GM21619 (cell line): Measurements from ENCODE around the gene PDCD11.
"Not testable (repeated sequence)": the region's sequence is repeated elsewhere in the genome, so short reads cannot be mapped to it uniquely, and the experiment has no call there.

Source experiments
- ATAC-seq: cut with Tn5 transposase; IDR thresholded peaks from one replicate; pipeline ENCODE4 v1.9.1; 2021; ENCODE audit not compliant: unreplicated experiment

Gene PDCD11

DNA sequence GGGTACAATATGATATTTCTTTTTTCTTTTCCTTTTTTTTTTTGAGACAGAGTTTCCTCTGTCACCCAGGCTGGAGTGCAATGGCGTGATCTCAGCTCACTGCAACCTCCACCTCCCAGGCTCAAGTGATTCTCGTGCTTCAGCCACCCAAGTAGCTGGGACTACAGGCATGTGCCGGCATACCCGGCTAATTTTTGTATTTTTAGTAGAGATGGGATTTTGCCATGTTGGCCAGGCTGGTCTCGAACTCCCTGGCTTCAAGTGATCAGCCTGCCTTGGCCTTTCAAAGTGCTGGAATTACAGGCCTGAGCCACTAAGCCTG, 20.7 kb downstream of the PDCD11 start:
- not testable (repeated sequence) for ATAC-seq

DNA sequence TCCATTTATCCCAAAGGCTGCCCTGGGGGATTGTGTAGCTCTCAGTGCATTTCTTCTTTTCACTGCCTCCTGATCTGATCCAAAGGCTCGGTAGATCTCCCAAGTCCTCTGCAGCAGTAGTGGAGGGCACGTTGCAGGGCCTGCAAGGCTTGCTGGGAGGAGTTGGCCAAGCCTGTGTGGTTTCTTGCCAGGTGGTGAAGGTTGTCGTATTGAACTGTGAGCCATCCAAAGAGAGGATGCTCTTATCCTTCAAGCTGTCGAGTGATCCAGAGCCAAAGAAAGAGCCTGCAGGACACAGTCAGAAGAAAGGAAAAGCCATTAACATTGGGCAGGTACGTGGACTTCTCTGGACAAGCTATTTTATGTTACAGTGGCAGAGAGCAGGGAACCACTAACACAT, 21.2 kb downstream of the PDCD11 start:
- no peak for ATAC-seq

- ATAC-seq, result no peak
Measured at GRCh38 chr10:103419101-103419500, 22.7 kb downstream of the PDCD11 start.

DNA sequence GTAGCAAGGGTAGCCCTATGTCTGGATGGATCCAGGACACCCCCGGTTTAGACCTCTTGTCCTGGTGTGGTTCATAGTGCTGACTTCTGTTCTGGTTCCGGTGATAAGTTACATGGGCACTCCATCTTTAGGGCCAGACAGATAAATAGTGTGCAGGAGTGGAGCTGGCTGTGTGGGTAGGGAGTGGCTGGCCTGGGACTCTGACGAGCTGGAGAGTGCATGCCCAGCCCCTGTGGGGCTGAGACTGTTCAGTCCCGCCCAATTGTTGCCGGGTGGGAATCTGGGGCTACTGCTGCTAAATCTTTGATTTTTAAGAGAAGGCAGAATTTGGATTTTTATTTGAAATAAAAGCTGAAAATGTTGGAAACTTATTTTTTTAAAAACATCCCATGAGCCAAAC, 27.3 kb downstream of the PDCD11 start:
- no peak for ATAC-seq

DNA sequence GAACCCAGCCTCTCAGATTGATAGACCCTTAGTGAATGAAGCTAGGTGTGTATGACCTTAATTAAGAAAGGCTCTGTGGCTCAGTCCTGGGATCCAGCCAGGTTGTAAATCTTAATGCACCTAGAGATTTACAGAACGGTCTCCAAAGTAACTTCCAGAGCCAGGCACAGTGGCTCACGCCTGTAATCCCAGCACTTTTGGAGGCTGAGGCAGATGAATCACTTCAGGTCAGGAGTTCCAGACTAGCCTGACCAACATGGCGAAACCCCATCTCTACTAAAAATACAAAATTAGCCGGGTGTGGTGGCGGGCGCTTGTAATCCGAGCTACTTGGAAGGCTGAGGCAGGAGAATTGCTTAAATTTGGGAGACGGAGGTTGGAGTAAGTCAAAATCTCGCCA, 31.4 kb downstream of the PDCD11 start:
- ATAC-seq, result no peak

DNA sequence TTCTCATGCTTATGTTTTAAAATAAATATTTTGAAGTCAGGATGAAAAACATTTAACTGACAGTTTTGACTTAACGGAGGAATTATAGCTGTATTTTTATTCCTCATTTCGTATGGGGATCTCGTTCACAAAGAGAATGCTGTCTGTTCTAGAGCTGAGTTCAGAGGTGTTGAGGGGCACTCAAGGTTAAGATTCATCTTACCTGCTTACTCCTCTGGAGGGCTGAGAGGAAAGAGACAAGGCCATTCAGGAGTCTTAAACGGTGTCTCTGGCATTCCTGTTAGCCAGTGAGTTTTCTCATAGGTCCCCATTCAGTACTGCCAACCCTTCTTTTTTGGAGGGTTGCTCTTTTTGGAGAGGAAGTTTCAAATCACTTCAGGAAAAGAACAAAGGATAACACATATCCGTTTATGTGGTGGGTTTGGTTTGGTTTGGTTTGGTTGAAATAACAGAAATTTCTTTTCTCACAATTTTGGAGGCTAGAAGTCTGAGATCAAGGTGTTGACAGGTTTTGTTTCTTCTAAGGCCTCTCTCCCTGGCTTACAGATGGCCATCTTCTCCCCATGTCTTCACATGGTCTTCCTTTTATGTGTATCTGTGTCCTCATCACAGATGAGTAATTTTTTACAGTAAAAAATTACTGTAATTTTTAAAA, 32.7 kb downstream of the PDCD11 start:
- ATAC-seq, result no peak

- no peak for ATAC-seq
Measured at GRCh38 chr10:103429647-103430046, 33.2 kb downstream of the PDCD11 start.

DNA sequence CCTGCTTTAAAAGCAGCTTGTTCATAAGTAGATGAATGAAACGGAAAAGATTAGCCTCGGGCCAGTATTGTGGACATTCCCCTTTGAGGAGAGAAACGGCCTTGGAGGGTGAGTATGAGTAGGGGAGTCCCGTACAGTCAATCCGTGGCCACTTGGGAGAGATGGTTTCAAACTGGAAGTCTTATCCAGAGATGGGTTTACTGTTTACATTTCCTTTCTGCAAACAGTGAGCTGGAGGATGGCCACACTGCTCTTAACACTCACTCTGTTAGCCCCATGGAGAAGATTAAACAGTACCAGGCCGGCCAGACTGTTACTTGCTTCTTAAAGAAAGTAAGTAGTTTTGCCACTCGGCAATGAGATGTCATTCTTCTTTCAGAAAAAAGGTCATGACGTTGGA, 35.5 kb downstream of the PDCD11 start:
- ATAC-seq, result no peak

DNA sequence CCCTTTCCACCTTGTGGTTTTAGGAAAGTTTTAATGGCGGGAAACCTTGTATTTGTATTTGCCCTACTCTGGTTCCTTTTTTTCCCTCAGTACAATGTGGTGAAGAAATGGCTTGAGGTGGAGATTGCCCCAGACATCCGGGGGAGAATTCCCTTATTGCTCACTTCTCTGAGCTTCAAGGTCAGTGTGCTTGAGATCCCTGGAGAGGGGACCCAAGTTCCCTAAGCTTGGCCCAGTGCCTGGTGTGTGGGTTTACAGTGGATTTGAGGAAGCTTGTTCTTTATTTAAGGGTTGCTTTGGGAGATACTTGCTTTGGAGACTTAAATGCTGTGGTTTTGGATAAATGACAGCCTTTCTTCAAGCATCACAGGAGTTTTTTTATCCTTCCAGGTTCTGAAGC, 37.4 kb downstream of the PDCD11 start:
- no peak for ATAC-seq

DNA sequence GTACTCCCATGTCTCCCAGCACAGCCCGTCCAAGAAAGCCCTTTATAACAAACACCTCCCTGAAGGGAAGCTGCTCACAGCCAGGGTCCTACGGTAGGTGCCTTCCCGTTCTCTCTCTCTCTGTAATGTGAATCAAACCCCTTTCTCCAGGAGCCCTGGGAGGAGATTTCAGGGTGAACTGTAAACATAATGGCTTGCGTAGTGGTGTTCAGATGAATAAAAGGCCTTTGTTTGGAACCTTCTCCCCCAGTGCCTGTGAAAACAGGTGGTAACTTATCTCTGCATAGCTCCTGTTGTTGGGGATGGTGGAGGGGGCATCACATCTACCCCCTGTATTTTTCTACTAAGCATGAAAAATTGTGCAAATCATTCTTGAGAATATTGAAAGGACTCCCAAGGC, 43.4 kb downstream of the PDCD11 start:
- no peak for ATAC-seq

GRCh38 chr10:103440416-103440815, 44.0 kb downstream of the PDCD11 start:
- ATAC-seq, result no peak

DNA sequence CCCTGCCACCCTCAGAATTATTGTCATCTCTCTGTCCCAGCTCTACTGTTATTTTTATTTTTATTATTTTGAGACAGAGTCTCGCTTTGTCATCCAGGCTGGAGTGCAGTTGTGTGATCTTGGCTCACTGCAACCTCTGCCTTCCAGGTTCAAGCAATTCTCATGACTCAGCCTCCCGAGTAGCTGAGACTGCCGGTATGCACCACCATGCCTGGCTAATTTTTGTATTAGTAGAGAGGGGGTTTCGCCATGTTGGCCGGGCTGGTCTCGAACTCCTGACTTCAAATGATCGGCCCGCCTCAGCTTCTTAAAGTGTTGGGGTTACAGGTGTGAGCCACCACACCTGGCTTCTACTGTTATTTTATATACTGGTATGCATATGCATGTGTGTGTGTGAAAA, 44.8 kb downstream of the PDCD11 start:
- no peak for ATAC-seq

GRCh38 chr10:103441611-103442010, 45.2 kb downstream of the PDCD11 start:
- no peak for ATAC-seq

GRCh38 chr10:103442031-103442461, 45.6 kb downstream of the PDCD11 start:
- ATAC-seq, result no peak

DNA sequence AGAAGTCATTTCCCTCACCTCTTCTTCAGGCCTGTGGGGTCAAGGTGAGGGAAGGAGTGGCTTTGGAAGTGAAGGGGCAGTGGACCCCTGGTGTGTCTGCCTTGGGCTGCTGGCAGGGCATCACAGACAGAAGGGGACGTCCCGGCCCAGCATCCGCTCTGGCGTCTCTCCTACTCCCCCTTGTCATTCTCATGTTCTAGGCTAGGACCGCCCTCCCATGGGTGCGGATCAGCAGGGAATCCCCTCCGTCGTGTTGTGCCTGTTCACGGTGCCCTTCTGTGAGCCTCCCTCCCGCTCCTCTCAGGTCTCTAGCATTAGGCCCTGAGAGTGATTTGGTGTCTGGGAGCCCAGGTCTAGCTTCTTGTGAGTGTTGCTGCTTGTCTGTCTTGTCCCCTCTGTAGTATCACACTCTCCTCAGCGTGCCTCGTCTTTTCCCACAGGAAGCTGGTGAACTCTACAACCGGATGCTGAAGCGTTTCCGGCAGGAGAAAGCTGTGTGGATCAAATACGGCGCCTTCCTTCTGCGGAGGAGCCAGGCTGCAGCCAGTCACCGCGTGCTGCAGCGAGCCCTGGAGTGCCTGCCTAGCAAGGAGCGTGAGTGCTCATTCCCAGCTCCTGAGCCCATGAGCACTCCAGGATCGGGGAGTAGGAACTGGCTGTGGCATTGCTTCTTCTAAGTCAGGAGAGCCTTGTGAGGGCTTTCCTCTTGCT, 47.2 kb downstream of the PDCD11 start:
- ATAC-seq, result no peak

GRCh38 chr10:103444478-103444877, 48.1 kb downstream of the PDCD11 start:
- no peak for ATAC-seq

GRCh38 chr10:103445366-103445765, 48.9 kb downstream of the PDCD11 start:
- ATAC-seq, result no peak

DNA sequence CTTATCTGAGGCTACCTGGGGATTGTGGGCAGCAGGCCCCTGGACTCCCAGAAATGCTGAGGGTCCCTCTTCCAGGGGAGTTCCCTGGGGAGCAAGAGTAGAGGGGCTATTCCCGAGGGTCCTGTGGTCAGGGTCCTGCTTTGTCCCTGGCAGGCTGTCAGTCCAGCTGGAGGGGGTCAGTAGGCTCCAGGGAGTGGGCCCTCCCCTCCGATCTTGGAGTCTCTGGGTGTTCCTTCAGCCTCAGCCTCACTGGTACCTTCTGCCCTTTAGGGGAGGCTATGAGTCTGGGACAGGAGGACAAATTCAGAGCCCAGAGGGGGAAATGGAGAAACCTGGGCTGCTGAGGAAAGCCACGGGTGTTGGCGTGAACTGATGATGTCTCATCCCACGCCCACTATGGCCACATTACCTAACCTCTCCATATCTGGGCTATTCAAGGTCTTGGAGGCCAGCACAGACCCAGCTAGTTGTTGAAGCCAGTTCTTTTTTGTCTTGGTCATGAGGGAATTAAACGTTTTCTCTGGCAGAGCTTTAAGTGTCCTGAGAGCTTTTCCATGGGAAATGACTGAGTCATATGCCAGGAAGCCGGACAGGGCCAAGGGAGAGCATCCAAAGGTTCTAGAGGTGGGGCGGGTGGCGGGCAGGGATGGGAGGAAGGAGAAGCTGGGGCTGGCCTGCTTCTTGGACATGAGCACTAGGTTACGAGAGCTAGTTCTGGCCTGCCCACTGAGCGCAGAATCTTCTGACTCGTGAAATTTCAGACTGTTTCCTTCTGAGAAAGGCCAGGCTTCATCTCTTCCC, 49.5 kb downstream of the PDCD11 start:
- ATAC-seq, result no peak

GRCh38 chr10:103447187-103447586, 50.8 kb downstream of the PDCD11 start:
- ATAC-seq, result no peak

DNA sequence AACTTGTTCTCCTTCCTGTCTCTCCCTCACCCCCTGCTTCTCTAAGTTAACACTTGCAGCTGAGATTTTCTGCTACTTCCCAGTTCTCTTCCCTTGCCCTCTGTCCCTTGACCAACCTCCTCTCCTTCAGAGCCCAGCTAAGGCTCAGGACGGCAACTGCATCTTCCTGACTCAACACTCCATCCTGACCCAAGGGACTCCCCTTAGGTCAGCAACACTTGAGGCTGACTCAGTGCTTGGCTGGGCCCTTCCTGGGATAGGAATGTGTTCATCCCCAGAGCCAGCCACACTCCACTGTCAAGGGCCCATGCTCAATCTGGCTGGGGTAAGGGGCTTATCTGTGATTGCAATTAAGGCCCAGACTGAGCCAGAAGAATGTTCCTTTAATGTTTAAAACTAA, 52.3 kb downstream of the PDCD11 start:
- no peak for ATAC-seq

- ATAC-seq, result no peak
Measured at GRCh38 chr10:103449208-103450144, 53.0 kb downstream of the PDCD11 start.
